ENCODE results near the gene TVP23C. TPM values are rescaled to one million over a fixed set of nuclear protein-coding genes. Genes with fewer than 3 reads are reported as not detected.
"Not testable (repeated sequence)": the region's sequence is repeated elsewhere in the genome, so short reads cannot be mapped to it uniquely, and the experiment has no call there.

The TVP23C gene
- total RNA-seq, 1 experiment from 2014 or later = 16.9 TPM

DNA sequence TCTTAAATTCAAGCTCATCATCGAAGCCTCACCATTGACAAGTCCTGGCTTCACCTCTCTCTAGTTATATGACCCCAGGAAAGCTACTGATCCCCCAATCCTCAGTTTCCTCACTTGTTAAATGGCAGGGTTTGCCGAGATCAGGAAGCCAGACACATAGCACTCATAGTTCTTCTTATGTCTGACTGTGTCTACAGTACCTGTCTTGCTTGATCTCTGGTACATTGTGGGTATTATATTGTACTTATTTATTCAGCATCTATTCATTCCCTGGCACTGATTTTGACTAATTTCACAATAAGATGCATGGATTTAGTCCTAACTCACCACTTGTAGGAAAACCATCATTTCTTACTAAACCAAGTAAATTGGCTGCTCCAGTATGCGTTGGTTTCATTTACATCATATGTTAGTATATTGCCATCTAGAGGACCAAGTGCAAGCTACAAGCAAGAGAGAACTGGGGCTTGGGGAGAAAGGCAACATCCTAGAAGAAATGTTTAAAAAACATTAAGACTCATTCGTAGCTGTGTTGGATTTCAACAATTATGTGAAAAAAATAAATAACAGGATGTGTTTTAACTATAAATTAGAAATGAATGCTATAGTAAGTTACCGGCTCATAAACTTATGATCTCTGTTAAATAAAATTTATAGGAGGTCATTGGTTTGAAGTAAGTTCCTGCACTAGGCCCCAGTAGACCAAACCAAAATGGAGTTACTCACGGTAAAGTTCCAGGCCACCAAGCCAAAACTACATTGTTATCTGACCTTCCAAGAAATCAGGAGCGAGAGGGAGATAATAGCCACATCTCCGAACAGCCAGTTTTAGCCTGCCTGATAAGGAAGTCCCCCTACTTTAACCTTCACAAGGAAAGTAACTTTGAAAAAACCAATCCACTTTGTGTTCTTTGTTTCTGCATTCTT, 36.7 kb downstream of the TVP23C start:
- not testable (repeated sequence) for H2BK12ac ChIP-seq (ENCODE audit: insufficient read length, low read depth, low read length); H3K9me3 Mint-ChIP-seq; H3K56ac ChIP-seq (ENCODE audit: insufficient read length, low read depth, low read length); H3K4ac ChIP-seq (ENCODE audit: low read depth, low read length); H3K79me2 ChIP-seq (ENCODE audit: insufficient read depth, low read length); H3K9me3 ChIP-seq (ENCODE audit: control insufficient read depth, low read depth, low read length); H2BK120ac ChIP-seq (ENCODE audit: low read depth, low read length, poor library complexity, severe bottlenecking); H3K4me1 ChIP-seq (ENCODE audit: insufficient read depth, low read length); H3K23me2 ChIP-seq (ENCODE audit: insufficient read length, low read depth, low read length, poor library complexity, severe bottlenecking); H3K27me3 Mint-ChIP-seq (ENCODE audit: low read depth); H3K23ac ChIP-seq (ENCODE audit: insufficient read length, low read depth, low read length); H4K91ac ChIP-seq (ENCODE audit: insufficient read length, low read depth, low read length); DNase-seq; H3K14ac ChIP-seq (ENCODE audit: insufficient read depth, low read length); H3K27me3 ChIP-seq (ENCODE audit: insufficient read depth, low read length); H3K18ac ChIP-seq (ENCODE audit: insufficient read length, low read depth, low read length); H3K9ac ChIP-seq (ENCODE audit: extremely low read depth, insufficient read length, low read length); H2AK5ac ChIP-seq (ENCODE audit: insufficient read length, low read length); H3T11ph ChIP-seq (ENCODE audit: low read length); H2BK5ac ChIP-seq (ENCODE audit: insufficient read length, low read length); H2BK20ac ChIP-seq (ENCODE audit: low read depth, low read length, poor library complexity, severe bottlenecking); H4K20me1 ChIP-seq (ENCODE audit: control insufficient read depth, insufficient read depth, insufficient read length); H3K4me1 Mint-ChIP-seq; H3K79me1 ChIP-seq (ENCODE audit: insufficient read depth, low read depth, low read length, poor library complexity, severe bottlenecking); H2BK15ac ChIP-seq (ENCODE audit: low read depth, low read length); H4K8ac ChIP-seq (replicated peaks; ENCODE audit: insufficient read length, low read depth, low read length); H2AFZ ChIP-seq (ENCODE audit: low read length); H3K4me3 Mint-ChIP-seq; H3K4me2 ChIP-seq (ENCODE audit: insufficient read depth, insufficient read length, low read length); H3K27ac ChIP-seq (ENCODE audit: insufficient read length, low read depth, low read length); H4K5ac ChIP-seq (ENCODE audit: insufficient read length, low read depth, low read length)
- H3K36me3 Mint-ChIP-seq (ENCODE audit: insufficient read depth in 1 of 3, low read depth in 3 of 3) = peaks cover 9 to 17% (median 12%) of the 10 kb centered on the region in 3 experiments; a peak in 4 of 7 replicates
- TF ChIP-seq CTCF (conservative IDR thresholded peaks at IDR 0.05) = peak; percentile 71
- peak overlapping the region in 1 of 3 experiments; percentile 86; a peak in 1 of 7 replicates for H3K27ac Mint-ChIP-seq
- no CpG with 5 or more reads among the region's 8 CpGs for WGBS (ENCODE audit: extremely low coverage, insufficient read length, low lambda C conversion rate)

- H2BK5ac ChIP-seq (ENCODE audit: insufficient read length, low read length); H2BK15ac ChIP-seq (ENCODE audit: low read depth, low read length); H3K4me1 Mint-ChIP-seq; H3K9me3 ChIP-seq (ENCODE audit: control insufficient read depth, low read depth, low read length); H3K4me3 Mint-ChIP-seq; H2BK20ac ChIP-seq (ENCODE audit: low read depth, low read length, poor library complexity, severe bottlenecking); H3K14ac ChIP-seq (ENCODE audit: insufficient read depth, low read length); H3K4me1 ChIP-seq (ENCODE audit: insufficient read depth, low read length); H3K27me3 Mint-ChIP-seq (ENCODE audit: low read depth); H2AFZ ChIP-seq (ENCODE audit: low read length); H4K91ac ChIP-seq (ENCODE audit: insufficient read length, low read depth, low read length); H3K79me1 ChIP-seq (ENCODE audit: insufficient read depth, low read depth, low read length, poor library complexity, severe bottlenecking); H3K9me3 Mint-ChIP-seq; H2BK120ac ChIP-seq (ENCODE audit: low read depth, low read length, poor library complexity, severe bottlenecking); H3T11ph ChIP-seq (ENCODE audit: low read length); H3K18ac ChIP-seq (ENCODE audit: insufficient read length, low read depth, low read length); H3K9ac ChIP-seq (ENCODE audit: extremely low read depth, insufficient read length, low read length); H3K4me2 ChIP-seq (ENCODE audit: insufficient read depth, insufficient read length, low read length); H4K20me1 ChIP-seq (ENCODE audit: control insufficient read depth, insufficient read depth, insufficient read length); H2BK12ac ChIP-seq (ENCODE audit: insufficient read length, low read depth, low read length); H4K5ac ChIP-seq (ENCODE audit: insufficient read length, low read depth, low read length); H2AK5ac ChIP-seq (ENCODE audit: insufficient read length, low read length); H3K79me2 ChIP-seq (ENCODE audit: insufficient read depth, low read length); H3K27ac ChIP-seq (ENCODE audit: insufficient read length, low read depth, low read length); DNase-seq; H3K4ac ChIP-seq (ENCODE audit: low read depth, low read length); H4K8ac ChIP-seq (replicated peaks; ENCODE audit: insufficient read length, low read depth, low read length); H3K23ac ChIP-seq (ENCODE audit: insufficient read length, low read depth, low read length); H3K56ac ChIP-seq (ENCODE audit: insufficient read length, low read depth, low read length); H3K27me3 ChIP-seq (ENCODE audit: insufficient read depth, low read length); H3K23me2 ChIP-seq (ENCODE audit: insufficient read length, low read depth, low read length, poor library complexity, severe bottlenecking): not testable (repeated sequence)
- Mint-ChIP-seq H3K36me3 (ENCODE audit: insufficient read depth in 1 of 3, low read depth in 3 of 3) (peaks cover 9 to 21% (median 11%) of the 10 kb centered on the region in 3 experiments; a peak in 4 of 7 replicates), H3K27ac (peak overlapping the region in 1 of 3 experiments; percentile 82; a peak in 1 of 7 replicates)
- WGBS (ENCODE audit: extremely low coverage, insufficient read length, low lambda C conversion rate) = no CpG with 5 or more reads among the region's 12 CpGs
These were observed 38.0 kb downstream of the TVP23C start for GRCh38 chr17:15524990-15525985.

Measured in H9 (cell line).